Hepatic stellate cell (primary cell): ENCODE results near the gene ENTHD1.
"Not testable (repeated sequence)": the region's sequence is repeated elsewhere in the genome, so short reads cannot be mapped to it uniquely, and the experiment has no call there.

Source experiments
- DNase-seq: peaks from one replicate; pipeline ENCODE4 v3.0.0; 2011; ENCODE audit warnings: low spot score

ENTHD1 gene

DNA sequence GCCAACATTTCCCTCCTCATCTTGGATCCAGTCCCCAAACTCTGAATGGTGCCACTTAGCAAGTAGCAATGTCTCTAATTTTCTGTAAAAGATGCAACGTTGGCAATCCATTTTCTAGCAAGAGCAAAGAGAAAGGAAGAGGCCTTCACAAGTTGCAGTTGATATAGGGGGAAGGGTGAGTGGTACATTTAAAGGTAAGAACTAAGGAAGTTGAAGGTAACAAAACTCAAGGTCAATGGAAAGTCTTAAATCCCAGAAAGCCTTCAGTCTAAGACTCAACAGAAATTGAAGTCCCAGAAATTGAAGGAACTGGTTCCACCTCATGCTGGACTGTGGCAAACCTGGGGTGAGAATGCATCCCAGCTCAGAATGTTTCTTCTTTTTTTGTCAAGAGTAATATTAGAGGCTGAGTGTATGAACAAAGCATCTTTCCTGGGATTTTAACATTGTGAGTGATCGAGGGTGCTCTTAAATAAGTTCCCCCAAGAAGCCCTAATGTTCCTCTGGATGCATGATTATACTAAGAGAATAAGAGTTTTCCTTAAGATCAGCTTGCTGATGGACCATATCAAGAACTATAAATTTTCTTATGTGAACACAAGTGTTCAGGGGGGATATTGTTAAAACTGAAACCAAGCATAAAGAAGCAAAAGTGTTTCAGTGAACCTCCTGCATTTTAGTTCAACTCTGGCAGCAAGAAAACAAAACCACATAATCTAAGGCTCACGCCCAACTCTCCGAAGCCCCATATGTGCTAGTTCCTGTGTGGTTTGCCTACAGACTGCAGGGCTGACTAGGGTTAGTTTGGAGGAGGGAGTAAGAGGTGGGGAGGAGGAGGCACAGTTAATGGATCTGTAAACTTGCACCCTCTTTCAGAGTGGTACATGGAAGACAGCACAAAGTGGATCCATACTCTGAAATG lies 7.0 kb upstream of the ENTHD1 start, which contains the start of gene GRAP2:
TSS of gene GRAP2 (plus strand) at position 779 of the 922 bp plus-strand sequence. CDS start 46,023 bp downstream, outside the sequence.
- no peak for DNase-seq

DNA sequence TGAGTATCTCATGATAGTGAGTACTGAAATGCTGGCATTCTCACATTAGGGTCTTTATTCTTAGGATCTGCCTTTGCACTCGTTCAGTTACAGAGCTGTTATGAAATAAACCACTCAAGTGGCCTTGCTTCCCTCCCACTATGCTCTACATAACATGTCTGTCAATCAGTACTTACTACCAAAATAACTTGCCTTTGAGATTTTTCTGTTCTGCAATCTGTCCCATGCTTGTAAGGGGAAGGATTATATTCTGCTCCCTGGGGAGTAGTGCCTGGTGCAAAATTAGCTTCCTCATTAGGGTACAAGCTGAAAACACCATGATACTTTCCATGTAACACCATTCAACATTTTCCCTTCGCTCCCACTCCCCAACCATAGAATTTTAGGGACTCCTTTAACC lies 5.4 kb upstream of the ENTHD1 start:
- DNase-seq, result no peak

DNA sequence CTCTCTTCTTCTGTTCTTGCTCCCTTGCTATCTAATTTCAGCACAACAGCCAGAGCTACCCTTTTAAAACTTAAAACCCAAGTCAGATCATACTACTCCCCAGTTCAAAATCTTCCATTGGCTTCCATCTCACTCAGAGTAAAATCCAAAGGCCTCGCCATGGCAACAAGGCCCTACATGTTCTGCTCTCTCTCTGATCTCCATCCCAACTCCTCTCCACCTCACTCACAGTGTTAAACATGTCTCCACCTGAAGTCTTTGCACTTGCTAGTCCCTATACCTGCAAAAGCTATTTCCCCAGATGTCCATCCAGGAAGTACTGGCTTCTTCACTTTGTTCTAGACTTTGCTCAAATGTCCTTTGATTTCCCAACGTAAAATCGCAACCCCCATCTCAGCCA lies 4.3 kb upstream of the ENTHD1 start:
- DNase-seq, result no peak

DNA sequence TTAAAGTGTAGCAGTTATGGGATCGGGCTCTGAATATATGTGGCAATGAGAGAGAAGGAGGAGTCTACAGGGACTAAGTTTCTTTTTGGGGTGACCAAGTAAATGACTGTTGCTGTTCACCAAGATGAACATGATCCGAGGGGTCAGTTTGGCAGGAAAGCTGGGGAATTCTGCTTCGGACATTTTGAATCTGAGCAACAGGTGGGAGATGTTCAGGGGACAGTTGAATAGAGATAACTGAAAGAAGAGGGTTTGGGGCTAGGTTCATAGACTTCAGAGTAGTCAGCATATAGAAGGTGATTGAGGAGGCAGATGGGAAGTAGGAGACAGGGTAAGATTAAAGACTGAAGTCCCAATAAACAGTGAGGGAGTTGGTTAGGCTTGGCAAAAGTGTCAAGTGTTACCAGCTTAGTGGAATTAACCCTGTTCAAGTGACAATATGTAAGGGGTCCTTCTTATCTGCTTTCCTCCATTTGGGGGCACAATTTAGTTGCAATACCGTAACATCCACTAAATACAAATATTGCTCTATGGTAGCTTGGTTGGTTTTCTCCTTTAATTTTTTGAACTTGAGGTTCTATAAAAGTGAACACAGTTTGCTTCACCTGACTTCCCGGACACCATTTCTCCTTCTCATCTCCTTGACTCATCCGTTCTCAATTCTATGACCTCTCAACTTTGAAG lies 2.9 kb upstream of the ENTHD1 start:
- DNase-seq, result no peak

DNA sequence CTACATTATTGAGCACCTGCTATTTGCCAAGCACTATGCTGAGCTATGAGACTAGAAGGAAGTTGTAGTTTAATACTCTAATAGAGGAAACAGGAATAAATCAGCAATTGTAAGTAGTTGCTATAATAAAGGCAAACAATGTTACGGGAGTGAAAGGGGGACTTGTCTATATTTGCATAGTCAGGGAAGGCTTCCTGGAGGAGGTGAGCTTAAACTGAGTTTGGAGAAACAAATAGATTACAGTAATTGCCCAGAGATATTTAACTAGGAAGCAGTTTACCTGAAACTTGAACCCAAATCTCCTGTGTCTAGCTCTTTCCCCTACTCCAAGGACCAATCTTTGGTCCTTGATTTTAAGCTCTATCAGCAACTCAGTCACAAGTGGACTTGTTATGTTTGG lies 2.1 kb upstream of the ENTHD1 start:
- DNase-seq, result no peak

DNA sequence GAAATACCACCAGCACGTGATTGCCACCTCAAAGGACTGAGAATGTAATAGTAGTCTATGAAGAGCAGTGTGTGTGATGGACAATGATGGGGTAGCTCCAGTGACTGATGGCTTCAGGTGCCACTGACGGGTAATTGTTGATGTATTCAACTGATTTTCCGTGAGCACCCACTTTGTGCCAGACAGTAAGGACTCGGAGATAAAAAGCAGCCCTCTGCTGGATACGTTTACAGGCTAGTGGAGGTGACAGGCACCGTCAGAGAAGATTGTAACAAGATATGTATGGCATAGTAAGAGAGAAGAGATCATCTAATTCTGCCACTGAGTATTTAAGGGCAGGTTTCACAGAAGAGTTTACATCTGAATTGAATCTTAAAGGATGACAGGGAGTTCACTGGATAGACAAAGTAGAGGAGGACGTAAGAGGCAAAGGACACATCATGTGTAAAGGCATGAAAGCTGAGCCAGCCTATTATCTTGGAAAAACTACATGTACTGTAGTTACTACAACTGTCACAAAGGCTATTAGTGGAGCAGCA lies 1.1 kb upstream of the ENTHD1 start:
- DNase-seq, result no peak

DNA sequence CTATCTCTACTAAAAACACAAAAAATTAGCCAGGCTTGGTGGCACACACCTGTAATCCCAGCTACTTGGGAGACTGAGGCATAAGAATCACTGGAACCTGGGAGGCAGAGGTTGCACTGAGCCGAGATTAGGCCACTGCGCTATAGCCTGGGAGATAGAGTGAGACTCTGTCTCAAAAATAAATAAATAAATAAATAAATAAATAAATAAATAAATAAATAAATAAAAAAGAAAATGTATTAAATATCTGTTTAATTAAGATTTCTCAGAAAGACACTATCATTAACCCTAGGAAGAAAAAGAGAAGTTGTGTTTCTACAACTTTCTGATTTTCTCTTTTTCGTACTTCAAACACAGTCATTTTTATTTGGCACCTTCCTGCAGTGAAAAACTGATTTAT lies 3.6 kb downstream of the ENTHD1 start:
- not testable (repeated sequence) for DNase-seq

DNA sequence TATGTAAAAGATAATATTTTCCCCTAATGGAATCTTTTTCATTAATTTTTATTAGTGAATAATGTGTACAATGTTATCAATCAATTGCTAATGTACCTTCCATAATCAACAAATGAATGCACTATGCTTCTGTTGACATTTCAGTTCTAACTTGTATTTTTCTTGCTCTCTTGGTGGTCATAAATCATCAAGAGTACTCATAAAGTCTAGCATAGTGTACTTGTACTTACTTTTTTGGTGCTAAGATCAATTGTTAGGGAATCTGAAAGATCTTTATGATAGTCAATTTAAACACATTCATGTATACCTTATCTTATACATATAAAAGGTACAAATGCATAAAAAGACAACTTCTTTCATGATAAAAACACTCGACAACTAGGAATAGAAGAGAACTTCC lies 10.5 kb downstream of the ENTHD1 start:
- no peak for DNase-seq

DNA sequence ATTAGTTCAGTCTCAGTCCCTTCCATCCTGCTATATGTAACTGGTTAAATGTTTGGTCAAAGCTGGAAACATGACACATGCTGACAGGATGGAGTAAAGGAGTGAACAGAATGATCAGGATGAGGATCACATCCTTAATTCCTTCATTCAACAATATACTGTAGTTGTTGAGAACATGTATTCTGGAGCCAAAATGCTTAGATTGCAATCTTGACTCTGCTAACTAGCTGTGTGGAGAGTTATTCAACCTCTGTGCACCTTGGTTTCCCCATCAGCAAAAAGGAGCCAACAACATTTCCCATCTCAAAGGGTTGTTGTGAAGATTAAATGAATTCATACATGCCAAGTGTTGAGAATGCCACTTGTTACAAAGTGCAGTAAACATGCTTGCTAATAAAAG lies 12.8 kb downstream of the ENTHD1 start:
- DNase-seq, result no peak

DNA sequence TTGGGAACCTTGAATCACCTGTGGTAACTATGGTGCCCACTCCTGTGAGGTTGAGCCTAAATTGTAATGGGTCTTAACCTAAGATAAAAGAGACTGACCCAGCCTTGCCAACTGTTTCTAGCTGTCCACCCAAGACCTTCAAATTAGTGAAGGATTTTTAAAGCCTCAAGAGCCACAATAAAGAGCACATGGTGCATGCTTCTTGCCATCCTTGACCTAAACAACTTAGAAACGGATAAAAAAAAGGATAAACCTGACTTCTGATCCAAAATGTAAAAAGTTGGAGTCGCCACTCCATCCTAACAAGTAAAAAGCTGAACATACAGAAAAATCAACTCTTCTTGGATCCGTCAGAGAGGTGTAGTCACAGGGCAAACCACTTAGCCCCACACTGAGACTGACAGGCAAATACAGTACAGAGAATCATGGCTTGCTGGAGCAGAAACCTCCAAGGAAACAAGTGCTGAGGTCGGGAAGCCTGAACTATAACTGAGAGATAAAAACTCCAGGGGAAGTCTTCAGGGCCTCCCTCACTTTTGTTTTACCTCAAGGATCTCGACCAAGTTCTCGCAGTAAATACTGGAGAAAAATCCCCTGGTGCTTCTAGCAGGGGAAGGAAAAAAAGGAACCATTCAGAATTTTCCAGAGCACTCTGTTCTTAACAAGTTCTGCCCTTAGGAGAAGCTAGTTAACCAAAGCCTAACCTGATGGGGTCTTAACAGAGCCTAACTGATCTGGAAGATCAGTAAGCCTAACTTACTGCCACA lies 16.3 kb downstream of the ENTHD1 start:
- no peak for DNase-seq

DNA sequence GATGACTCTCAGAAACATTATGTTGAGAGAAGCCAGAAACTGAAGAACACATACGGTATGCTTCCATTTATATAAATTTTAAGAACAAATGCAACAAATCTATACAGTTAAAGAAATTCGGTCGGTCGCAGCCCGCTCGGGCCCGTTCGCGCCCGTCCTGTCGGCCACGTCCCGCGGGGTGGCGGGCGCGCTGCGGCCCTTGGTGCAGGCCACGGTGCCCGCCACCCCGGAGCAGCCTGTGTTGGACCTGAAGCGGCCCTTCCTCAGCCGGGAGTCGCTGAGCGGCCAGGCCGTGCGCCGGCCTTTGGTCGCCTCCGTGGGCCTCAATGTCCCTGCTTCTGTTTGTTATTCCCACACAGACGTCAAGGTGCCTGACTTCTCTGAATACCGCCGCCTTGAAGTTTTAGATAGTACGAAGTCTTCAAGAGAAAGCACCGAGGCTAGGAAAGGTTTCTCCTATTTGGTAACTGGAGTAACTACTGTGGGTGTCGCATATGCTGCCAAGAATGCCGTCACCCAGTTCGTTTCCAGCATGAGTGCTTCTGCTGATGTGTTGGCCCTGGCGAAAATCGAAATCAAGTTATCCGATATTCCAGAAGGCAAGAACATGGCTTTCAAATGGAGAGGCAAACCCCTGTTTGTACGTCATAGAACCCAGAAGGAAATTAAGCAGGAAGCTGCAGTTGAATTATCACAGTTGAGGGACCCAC lies 18.2 kb downstream of the ENTHD1 start:
- DNase-seq, result not testable (repeated sequence)

DNA sequence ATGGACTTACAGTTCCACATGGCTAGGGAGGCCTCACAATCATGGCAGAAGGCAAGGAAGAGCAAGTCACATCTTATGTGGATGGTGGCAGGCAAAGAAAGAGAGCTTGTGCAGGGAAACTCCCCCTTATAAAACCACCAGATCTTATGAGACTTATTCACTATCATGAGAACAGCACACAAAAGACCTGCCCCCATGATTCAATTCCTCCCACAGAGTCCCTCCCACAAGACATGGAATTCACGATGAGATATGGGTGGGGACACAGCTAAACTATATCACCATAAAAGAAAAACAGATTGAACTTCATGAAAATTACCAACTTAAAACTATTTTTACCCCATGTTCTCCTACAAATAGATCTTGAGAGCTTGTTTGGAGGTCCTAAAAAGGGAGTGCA lies 19.6 kb downstream of the ENTHD1 start:
- no peak for DNase-seq

DNA sequence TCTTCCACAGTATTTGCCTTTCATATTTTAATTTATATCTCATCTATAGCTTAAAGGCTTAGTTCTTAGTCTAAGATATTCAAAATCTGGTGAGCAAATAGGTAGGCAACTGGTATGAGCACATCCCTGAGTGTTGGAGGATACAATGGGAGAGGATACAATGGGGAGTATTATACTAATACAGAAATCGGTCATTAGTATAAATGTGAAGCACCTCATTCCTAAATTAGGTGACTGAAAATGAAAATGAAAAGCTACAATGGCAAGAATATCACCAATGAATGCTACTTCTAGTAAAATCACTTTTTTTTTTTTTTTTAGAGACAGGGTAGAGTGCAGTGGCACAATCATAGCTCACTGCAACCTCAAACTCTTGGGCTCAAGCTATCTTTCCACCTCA lies 21.0 kb downstream of the ENTHD1 start:
- no peak for DNase-seq

DNA sequence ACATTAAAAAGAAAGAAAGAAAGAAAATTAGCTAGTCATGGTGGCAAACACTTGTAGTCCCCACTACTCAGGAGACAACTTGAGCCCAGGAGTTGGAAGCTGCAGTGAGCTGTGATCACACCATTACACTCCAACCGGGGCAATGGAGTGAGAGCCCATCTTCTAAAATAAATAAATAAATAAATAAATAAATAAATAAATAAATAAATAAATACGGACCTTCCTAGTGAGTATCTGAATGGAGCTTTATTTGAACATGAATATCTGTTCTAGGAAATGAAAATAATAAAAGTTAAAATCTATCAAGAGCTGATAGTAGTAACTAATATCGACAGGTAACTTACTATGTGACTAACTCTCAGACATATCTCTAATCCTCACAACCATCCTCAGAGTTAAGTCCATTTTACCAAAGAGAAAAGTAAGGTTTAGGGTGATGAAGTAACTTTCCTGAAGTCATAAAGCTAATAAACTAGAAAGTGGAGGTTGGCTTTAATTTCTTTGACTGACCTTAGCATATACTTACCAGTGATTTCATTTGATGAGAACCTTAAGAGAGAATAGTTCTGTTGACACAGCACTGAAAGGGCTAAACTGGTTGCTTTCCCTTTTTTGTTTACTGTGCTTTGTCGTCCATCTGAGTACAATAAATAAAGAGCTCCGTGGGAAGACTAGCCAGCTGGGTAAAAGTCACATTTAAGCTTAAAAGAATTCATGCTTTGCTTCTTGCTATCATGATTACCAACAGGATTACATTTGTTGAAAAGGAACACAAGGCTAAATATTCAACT lies 22.4 kb downstream of the ENTHD1 start:
- no peak for DNase-seq

DNA sequence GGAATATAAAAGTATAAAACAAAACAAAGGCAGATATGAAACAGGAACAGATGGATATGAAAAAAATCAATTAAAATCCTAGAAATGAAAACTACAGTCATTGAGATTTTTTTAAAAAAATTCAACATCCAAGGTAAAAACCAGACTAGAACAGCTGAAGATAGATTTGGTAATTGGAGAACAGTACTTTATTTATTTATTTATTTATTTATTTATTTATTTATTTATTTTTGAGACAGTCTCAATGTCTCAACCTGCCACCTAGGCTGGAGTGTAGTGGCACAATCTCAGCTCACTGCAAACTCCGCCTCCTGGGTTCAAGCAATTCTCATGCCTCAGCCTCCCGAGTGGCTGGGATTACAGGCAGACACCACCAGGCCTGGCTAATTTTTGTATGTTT lies 23.8 kb downstream of the ENTHD1 start:
- DNase-seq, result not testable (repeated sequence)

DNA sequence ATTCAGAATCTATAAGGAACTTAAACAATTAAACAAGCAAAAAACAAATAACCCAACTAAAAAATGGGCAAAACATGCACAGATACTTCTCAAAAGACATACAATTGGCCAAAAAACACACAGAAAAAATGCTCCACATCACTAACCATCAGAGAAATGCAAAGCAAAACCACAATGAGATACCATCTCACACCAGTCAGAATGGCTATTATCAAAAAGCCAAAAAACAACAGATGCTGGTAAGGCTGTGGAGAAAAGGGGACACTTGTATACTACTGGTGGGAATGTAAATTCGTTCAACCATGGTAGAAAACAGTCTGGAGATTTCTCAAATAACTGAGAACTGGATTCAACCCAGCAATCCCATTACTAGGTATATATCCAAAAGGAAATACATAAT lies 24.8 kb downstream of the ENTHD1 start:
- no peak for DNase-seq

DNA sequence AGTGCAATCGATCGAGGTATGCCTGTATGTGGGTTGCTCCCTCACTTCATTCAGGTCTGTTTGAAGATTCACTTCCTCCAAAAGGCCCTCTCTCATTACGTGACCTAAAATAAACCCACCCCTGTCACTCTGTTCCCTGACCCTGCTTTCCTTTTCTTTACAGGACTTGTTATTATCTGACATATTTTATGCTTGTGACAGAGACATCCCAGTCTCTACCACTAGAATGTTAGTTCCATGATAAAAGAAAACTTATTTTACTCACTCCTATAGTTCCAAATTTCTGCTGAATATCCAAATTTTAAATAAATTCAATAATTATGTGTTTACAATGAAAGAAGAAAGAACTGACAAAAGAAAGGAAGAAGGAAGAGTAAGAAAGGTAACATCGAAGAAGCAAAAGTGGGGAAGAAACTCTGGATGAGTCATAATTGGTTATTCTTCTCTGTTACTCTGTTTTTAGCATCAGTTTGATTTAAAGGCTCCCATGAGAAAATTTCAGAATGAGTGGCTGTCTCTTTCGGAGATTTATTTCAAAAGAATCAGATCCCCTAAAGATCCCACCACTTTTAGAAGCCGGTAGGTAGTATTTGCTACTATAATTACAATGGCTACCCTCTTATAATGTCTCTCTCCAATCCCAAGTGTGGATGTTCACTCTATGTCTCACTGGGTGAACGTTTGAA lies 33.5 kb downstream of the ENTHD1 start:
- no peak for DNase-seq

DNA sequence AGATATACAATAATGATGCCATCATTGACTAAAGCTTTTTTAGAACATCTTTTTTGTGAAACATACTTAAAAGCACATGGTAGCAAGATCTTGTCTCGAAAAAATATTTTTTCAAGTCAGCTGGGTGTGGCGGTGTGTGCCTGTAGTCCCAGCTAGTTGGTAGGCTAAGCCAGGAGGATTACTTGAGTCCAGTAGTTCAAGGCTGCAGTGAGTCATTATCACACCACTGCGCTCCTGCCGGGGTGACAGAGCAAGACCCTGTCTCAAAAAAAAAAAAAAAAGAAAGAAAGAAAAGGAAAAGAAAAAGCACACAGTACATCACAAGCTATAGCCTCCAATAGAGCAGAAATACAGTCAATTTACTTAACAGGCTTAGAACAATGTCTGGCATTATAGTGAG lies 37.0 kb downstream of the ENTHD1 start:
- no peak for DNase-seq

DNA sequence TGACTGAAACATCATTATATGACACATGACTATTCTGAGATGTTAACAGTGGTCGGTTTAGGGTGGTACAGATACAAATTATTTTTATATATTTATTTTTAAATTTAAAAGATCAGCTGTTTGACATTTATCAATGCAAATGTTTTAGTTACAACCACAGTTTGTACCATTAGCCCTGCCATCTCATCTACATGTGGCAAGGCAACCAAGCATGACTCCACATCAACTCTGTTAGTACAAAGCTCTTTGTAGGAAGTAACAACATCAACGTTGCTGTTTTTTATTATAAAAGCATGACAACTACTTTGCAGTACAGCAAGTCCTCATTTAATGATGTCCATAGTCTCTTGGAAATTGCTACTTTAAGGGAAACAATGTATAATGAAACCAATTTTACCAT lies 40.8 kb downstream of the ENTHD1 start:
- DNase-seq, result no peak

DNA sequence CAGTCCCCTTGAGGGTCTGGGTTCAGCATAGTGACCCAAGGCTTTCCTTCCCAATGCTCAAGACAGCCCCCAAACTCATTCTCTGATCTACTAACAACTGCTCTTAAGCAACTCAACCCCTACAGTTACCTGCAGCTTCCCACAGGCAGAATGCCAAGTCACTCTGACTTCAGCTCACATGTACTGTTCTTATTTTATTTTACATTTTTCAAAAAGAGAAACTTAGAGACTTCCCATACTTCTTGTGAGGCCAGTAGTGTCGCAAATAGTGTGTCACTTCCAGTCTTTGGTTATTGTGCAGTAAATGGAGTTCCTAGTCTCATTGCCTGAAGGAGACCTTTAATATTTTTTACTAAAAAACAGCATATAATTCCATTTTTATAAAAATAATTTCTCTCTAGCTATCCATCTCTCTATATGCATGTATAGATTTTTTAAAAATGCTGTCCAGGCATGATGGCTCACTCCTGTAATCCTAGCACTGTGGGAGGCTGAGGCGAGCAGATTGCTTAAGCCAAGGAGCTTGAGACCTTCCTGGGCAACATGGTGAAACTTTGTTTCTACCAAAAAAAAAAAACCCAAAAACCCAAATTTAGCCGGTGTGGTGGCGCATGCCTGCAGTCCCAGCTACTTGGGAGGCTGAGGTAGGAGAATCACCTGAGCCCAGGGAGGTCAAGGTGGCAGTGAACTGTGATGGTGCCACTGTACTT lies 41.8 kb downstream of the ENTHD1 start:
- DNase-seq, result no peak
